ENCODE data around the gene TNP1. TPM values are rescaled to one million over a fixed set of nuclear protein-coding genes. Genes with fewer than 3 reads are reported as not detected.

Gene TNP1
- total and polyA plus RNA-seq, 2 experiments from 2014 or later: not detected

DNA sequence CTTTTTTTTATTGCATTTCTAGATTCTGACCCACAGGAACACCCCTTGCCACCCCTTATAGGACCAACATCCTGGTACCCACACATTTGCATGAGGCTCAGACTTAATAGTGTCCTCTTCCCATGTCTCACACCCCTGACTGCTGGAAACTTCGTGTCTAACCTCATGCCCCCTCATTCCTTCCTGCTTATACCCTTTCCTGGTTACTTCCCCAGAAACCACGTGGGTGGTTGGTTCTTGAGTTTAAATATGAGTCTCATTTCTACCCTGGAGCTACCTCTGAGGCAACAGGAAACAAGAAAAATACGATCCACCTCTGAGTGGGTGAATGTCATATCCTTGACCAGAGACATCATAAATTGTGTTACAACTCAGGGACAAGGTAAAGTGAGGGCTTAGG, 1.6 kb downstream of the TNP1 start:
- Histone ChIP-seq H3K4me3 (no peak overlapping the region), H3F3A (replicated peaks; ENCODE audit: low read depth) (no peaks in the 10 kb centered on the region), H3K9me2 (ENCODE audit: insufficient read depth) (peaks cover 12% of the 10 kb centered on the region), H3K27me3 (ENCODE audit: insufficient read depth) (no peaks in the 10 kb centered on the region), H4K20me1 (replicated peaks; ENCODE audit: insufficient read depth) (no peaks in the 10 kb centered on the region), H3K27ac (ENCODE audit: low read depth) (no peak overlapping the region), H3K4me1 (ENCODE audit: insufficient read depth) (no peaks in the 10 kb centered on the region), H3K4me2 (no peak overlapping the region), H3K79me2 (replicated peaks; ENCODE audit: insufficient read depth) (no peaks in the 10 kb centered on the region), H3K36me3 (ENCODE audit: insufficient read depth) (no peaks in the 10 kb centered on the region), H2AFZ (no peak overlapping the region)
- Mint-ChIP-seq H3K4me1 (peaks cover 4% of the 10 kb centered on the region; the same call in 1 of the 3 replicates), H3K4me3 (no peak overlapping the region), H3K9me3 (no peaks in the 10 kb centered on the region), H3K36me3 (ENCODE audit: low read depth) (no peaks in the 10 kb centered on the region), H3K27me3 (ENCODE audit: insufficient read depth, low read depth, poor library complexity) (peaks cover 4% of the 10 kb centered on the region), H3K27ac (no peak overlapping the region)
- ATAC-seq (no peak), DNase-seq (ENCODE audit: low spot score) (no peak)
- TF ChIP-seq, protein P1, sequence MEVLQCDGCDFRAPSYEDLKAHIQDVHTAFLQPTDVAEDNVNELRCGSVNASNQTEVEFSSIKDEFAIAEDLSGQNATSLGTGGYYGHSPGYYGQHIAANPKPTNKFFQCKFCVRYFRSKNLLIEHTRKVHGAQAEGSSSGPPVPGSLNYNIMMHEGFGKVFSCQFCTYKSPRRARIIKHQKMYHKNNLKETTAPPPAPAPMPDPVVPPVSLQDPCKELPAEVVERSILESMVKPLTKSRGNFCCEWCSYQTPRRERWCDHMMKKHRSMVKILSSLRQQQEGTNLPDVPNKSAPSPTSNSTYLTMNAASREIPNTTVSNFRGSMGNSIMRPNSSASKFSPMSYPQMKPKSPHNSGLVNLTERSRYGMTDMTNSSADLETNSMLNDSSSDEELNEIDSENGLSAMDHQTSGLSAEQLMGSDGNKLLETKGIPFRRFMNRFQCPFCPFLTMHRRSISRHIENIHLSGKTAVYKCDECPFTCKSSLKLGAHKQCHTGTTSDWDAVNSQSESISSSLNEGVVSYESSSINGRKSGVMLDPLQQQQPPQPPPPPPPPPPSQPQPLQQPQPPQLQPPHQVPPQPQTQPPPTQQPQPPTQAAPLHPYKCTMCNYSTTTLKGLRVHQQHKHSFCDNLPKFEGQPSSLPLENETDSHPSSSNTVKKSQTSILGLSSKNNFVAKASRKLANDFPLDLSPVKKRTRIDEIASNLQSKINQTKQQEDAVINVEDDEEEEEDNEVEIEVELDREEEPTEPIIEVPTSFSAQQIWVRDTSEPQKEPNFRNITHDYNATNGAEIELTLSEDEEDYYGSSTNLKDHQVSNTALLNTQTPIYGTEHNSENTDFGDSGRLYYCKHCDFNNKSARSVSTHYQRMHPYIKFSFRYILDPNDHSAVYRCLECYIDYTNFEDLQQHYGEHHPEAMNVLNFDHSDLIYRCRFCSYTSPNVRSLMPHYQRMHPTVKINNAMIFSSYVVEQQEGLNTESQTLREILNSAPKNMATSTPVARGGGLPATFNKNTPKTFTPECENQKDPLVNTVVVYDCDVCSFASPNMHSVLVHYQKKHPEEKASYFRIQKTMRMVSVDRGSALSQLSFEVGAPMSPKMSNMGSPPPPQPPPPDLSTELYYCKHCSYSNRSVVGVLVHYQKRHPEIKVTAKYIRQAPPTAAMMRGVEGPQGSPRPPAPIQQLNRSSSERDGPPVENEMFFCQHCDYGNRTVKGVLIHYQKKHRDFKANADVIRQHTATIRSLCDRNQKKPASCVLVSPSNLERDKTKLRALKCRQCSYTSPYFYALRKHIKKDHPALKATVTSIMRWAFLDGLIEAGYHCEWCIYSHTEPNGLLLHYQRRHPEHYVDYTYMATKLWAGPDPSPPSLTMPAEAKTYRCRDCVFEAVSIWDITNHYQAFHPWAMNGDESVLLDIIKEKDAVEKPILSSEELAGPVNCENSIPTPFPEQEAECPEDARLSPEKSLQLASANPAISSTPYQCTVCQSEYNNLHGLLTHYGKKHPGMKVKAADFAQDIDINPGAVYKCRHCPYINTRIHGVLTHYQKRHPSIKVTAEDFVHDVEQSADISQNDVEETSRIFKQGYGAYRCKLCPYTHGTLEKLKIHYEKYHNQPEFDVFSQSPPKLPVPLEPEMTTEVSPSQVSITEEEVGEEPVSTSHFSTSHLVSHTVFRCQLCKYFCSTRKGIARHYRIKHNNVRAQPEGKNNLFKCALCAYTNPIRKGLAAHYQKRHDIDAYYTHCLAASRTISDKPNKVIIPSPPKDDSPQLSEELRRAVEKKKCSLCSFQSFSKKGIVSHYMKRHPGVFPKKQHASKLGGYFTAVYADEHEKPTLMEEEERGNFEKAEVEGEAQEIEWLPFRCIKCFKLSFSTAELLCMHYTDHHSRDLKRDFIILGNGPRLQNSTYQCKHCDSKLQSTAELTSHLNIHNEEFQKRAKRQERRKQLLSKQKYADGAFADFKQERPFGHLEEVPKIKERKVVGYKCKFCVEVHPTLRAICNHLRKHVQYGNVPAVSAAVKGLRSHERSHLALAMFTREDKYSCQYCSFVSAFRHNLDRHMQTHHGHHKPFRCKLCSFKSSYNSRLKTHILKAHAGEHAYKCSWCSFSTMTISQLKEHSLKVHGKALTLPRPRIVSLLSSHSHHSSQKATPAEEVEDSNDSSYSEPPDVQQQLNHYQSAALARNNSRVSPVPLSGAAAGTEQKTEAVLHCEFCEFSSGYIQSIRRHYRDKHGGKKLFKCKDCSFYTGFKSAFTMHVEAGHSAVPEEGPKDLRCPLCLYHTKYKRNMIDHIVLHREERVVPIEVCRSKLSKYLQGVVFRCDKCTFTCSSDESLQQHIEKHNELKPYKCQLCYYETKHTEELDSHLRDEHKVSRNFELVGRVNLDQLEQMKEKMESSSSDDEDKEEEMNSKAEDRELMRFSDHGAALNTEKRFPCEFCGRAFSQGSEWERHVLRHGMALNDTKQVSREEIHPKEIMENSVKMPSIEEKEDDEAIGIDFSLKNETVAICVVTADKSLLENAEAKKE (CRISPR knock-in tag; IDR thresholded peaks at IDR 0.05): no peak
- TF ChIP-seq ZNF331 (CRISPR knock-in tag; IDR thresholded peaks at IDR 0.05; ENCODE audit: low read depth): no peak
- TF ChIP-seq, protein P2, sequence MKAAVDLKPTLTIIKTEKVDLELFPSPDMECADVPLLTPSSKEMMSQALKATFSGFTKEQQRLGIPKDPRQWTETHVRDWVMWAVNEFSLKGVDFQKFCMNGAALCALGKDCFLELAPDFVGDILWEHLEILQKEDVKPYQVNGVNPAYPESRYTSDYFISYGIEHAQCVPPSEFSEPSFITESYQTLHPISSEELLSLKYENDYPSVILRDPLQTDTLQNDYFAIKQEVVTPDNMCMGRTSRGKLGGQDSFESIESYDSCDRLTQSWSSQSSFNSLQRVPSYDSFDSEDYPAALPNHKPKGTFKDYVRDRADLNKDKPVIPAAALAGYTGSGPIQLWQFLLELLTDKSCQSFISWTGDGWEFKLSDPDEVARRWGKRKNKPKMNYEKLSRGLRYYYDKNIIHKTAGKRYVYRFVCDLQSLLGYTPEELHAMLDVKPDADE (IDR thresholded peaks at IDR 0.05): no peak
- TF ChIP-seq STAT1 (IDR thresholded peaks at IDR 0.05; ENCODE audit: unreplicated experiment): no peak
- TF ChIP-seq, protein P3, sequence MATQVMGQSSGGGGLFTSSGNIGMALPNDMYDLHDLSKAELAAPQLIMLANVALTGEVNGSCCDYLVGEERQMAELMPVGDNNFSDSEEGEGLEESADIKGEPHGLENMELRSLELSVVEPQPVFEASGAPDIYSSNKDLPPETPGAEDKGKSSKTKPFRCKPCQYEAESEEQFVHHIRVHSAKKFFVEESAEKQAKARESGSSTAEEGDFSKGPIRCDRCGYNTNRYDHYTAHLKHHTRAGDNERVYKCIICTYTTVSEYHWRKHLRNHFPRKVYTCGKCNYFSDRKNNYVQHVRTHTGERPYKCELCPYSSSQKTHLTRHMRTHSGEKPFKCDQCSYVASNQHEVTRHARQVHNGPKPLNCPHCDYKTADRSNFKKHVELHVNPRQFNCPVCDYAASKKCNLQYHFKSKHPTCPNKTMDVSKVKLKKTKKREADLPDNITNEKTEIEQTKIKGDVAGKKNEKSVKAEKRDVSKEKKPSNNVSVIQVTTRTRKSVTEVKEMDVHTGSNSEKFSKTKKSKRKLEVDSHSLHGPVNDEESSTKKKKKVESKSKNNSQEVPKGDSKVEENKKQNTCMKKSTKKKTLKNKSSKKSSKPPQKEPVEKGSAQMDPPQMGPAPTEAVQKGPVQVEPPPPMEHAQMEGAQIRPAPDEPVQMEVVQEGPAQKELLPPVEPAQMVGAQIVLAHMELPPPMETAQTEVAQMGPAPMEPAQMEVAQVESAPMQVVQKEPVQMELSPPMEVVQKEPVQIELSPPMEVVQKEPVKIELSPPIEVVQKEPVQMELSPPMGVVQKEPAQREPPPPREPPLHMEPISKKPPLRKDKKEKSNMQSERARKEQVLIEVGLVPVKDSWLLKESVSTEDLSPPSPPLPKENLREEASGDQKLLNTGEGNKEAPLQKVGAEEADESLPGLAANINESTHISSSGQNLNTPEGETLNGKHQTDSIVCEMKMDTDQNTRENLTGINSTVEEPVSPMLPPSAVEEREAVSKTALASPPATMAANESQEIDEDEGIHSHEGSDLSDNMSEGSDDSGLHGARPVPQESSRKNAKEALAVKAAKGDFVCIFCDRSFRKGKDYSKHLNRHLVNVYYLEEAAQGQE (IDR thresholded peaks at IDR 0.05; ENCODE audit: unreplicated experiment): no peak
- no peak for TF ChIP-seq POLR2AphosphoS5 (IDR thresholded peaks at IDR 0.05; ENCODE audit: low read depth)
- TF ChIP-seq NANOG (IDR thresholded peaks at IDR 0.05; ENCODE audit: borderline replicate concordance): no peak
- no peak for TF ChIP-seq JUNB (IDR thresholded peaks at IDR 0.05; ENCODE audit: unreplicated experiment)
- no peak for TF ChIP-seq ZNF114 (CRISPR knock-in tag; IDR thresholded peaks at IDR 0.05)
- TF ChIP-seq EZH2phosphoT487 (IDR thresholded peaks at IDR 0.05; ENCODE audit: unreplicated experiment): no peak
